Ishikawa (cell line): ENCODE results near the gene ST6GALNAC3.

Experiments used
- CEBPB ChIP-seq: IDR thresholded peaks from 2 replicates; pipeline ENCODE4 v1.6.1; 2012
- CREB1 ChIP-seq: IDR thresholded peaks from 2 replicates; pipeline ENCODE4 v1.6.1; 2012; ENCODE audit warnings: low read depth
- EGR1 ChIP-seq: IDR thresholded peaks from 2 replicates; pipeline ENCODE4 v1.6.1; 2012
- EP300 ChIP-seq: IDR thresholded peaks from 2 replicates; pipeline ENCODE4 v1.6.1; 2012; ENCODE audit warnings: borderline replicate concordance
- FOXM1 ChIP-seq: IDR thresholded peaks from 2 replicates; pipeline ENCODE4 v1.6.1; 2012; ENCODE audit warnings: low read depth, borderline replicate concordance
- MAX ChIP-seq: IDR thresholded peaks from 2 replicates; pipeline ENCODE4 v1.6.1; 2012
- NFIC ChIP-seq: IDR thresholded peaks from 2 replicates; pipeline ENCODE4 v1.6.1; 2012
- RAD21 ChIP-seq: IDR thresholded peaks from 2 replicates; pipeline ENCODE4 v1.6.1; 2012; ENCODE audit warnings: low read depth
- REST ChIP-seq: IDR thresholded peaks from 2 replicates; pipeline ENCODE4 v1.6.1; 2012; ENCODE audit warnings: low read depth, mild to moderate bottlenecking
- TAF1 ChIP-seq: IDR thresholded peaks from 2 replicates; pipeline ENCODE4 v1.6.1; 2012; ENCODE audit warnings: low read depth, mild to moderate bottlenecking
- TCF12 ChIP-seq: IDR thresholded peaks from 2 replicates; pipeline ENCODE4 v1.6.1; 2012; ENCODE audit warnings: low read depth
- TEAD4 ChIP-seq: IDR thresholded peaks from 2 replicates; pipeline ENCODE4 v1.6.1; 2012
- USF1 ChIP-seq: IDR thresholded peaks from 2 replicates; pipeline ENCODE4 v1.6.1; 2012
- YY1 ChIP-seq: IDR thresholded peaks from 2 replicates; pipeline ENCODE4 v1.6.1; 2012; ENCODE audit warnings: low read depth
- ZBTB7A ChIP-seq: IDR thresholded peaks from 2 replicates; pipeline ENCODE4 v1.6.1; 2012; ENCODE audit warnings: low read depth

ST6GALNAC3 gene

GRCh38 chr1:76218888-76219287 is 144.3 kb downstream of the ST6GALNAC3 start:
- TF ChIP-seq USF1 (no peak), TCF12 (no peak), YY1 (no peak), RAD21 (no peak), MAX (no peak), TAF1 (no peak), TEAD4 (no peak), FOXM1 (no peak), CREB1 (no peak), CEBPB (no peak), NFIC (no peak), ZBTB7A (no peak), EGR1 (no peak), REST (no peak), EP300 (no peak)

GRCh38 chr1:76219366-76219818 is 144.8 kb downstream of the ST6GALNAC3 start:
- TF ChIP-seq EGR1, result no peak
- no peak for TF ChIP-seq YY1
- TF ChIP-seq NFIC, result no peak
- TF ChIP-seq ZBTB7A, result no peak
- TF ChIP-seq USF1, result no peak
- no peak for TF ChIP-seq TAF1
- no peak for TF ChIP-seq FOXM1
- no peak for TF ChIP-seq MAX
- TF ChIP-seq EP300, result no peak
- TF ChIP-seq REST, result no peak
- TF ChIP-seq CREB1, result no peak
- TF ChIP-seq CEBPB, result no peak
- TF ChIP-seq RAD21, result no peak
- no peak for TF ChIP-seq TCF12
- no peak for TF ChIP-seq TEAD4

- no peak for TF ChIP-seq YY1
These were observed 150.2 kb downstream of the ST6GALNAC3 start for GRCh38 chr1:76224752-76225151.

- TF ChIP-seq REST, result no peak
- no peak for TF ChIP-seq USF1
- no peak for TF ChIP-seq YY1
- no peak for TF ChIP-seq EGR1
- TF ChIP-seq MAX, result no peak
- TF ChIP-seq TCF12, result no peak
- TF ChIP-seq TAF1, result no peak
- TF ChIP-seq FOXM1, result no peak
- TF ChIP-seq TEAD4, result no peak
- no peak for TF ChIP-seq NFIC
- TF ChIP-seq CREB1, result no peak
- no peak for TF ChIP-seq CEBPB
- TF ChIP-seq ZBTB7A, result no peak
- no peak for TF ChIP-seq RAD21
These were observed 151.0 kb downstream of the ST6GALNAC3 start for GRCh38 chr1:76225526-76225925.

- TF ChIP-seq EGR1 (no peak), TCF12 (no peak), TAF1 (no peak), CEBPB (no peak), RAD21 (no peak), YY1 (no peak), USF1 (no peak), CREB1 (no peak), REST (no peak), MAX (no peak)
These were observed 153.1 kb downstream of the ST6GALNAC3 start for GRCh38 chr1:76227621-76228020.
